ENCODE measurements around the gene ZNF750.

ZNF750 gene

GRCh38 chr17:82805254-82805653 lies 34.6 kb downstream of the ZNF750 start:
- Histone ChIP-seq H3K27me3 (ENCODE audit: low read length) (no peaks in the 10 kb centered on the region), H3K9ac (ENCODE audit: low read length) (no peak overlapping the region), H3K4me3 (ENCODE audit: insufficient read depth, low read length, poor library complexity, severe bottlenecking) (no peak overlapping the region), H3F3A (ENCODE audit: insufficient read depth) (no peaks in the 10 kb centered on the region), H3K27ac (ENCODE audit: low read depth, low read length) (no peak overlapping the region), H3K4me2 (ENCODE audit: low read depth, low read length, poor library complexity, severe bottlenecking) (no peak overlapping the region), H3K9me3 (ENCODE audit: insufficient read depth, low read length) (no peaks in the 10 kb centered on the region), H3K9me2 (replicated peaks; ENCODE audit: insufficient read depth, low read length) (no peaks in the 10 kb centered on the region), H4K20me1 (ENCODE audit: low read depth, low read length) (no peaks in the 10 kb centered on the region), H2AFZ (ENCODE audit: low read depth, low read length, severe bottlenecking) (no peak overlapping the region), H3K36me3 (ENCODE audit: low read length) (no peaks in the 10 kb centered on the region), H3K79me2 (ENCODE audit: insufficient read depth, low read length) (no peaks in the 10 kb centered on the region)
- no peak for TF ChIP-seq CTCF (IDR thresholded peaks at IDR 0.05; ENCODE audit: insufficient read depth, low read length, poor library complexity, severe bottlenecking)
- TF ChIP-seq EZH2phosphoT487 (conservative IDR thresholded peaks at IDR 0.05; ENCODE audit: low read length) = no peak

GRCh38 chr17:82804442-82805191 lies 35.2 kb downstream of the ZNF750 start:
- H3F3A ChIP-seq (ENCODE audit: insufficient read depth) = no peaks in the 10 kb centered on the region
- H4K20me1 ChIP-seq (ENCODE audit: low read depth, low read length) = no peaks in the 10 kb centered on the region
- no peak overlapping the region for H3K27ac ChIP-seq (ENCODE audit: low read depth, low read length)
- no peak overlapping the region for H2AFZ ChIP-seq (ENCODE audit: low read depth, low read length, severe bottlenecking)
- H3K27me3 ChIP-seq (ENCODE audit: low read length) = no peaks in the 10 kb centered on the region
- no peak overlapping the region for H3K4me3 ChIP-seq (ENCODE audit: insufficient read depth, low read length, poor library complexity, severe bottlenecking)
- no peaks in the 10 kb centered on the region for H3K9me2 ChIP-seq (replicated peaks; ENCODE audit: insufficient read depth, low read length)
- H3K36me3 ChIP-seq (ENCODE audit: low read length) = no peaks in the 10 kb centered on the region
- no peaks in the 10 kb centered on the region for H3K9me3 ChIP-seq (ENCODE audit: insufficient read depth, low read length)
- H3K79me2 ChIP-seq (ENCODE audit: insufficient read depth, low read length) = no peaks in the 10 kb centered on the region
- no peak overlapping the region for H3K9ac ChIP-seq (ENCODE audit: low read length)
- H3K4me2 ChIP-seq (ENCODE audit: low read depth, low read length, poor library complexity, severe bottlenecking) = no peak overlapping the region
- no peak for TF ChIP-seq CTCF (IDR thresholded peaks at IDR 0.05; ENCODE audit: insufficient read depth, low read length, poor library complexity, severe bottlenecking)
- no peak for TF ChIP-seq EZH2phosphoT487 (conservative IDR thresholded peaks at IDR 0.05; ENCODE audit: low read length)

GRCh38 chr17:82803606-82804005 lies 36.2 kb downstream of the ZNF750 start:
- Histone ChIP-seq H4K20me1 (ENCODE audit: low read depth, low read length) (no peaks in the 10 kb centered on the region), H3K27ac (ENCODE audit: low read depth, low read length) (no peak overlapping the region), H3K36me3 (ENCODE audit: low read length) (no peaks in the 10 kb centered on the region)

More at GRCh38 chr17:82803606-82804005, 36.2 kb downstream of the ZNF750 start:
- Histone ChIP-seq H3K4me2 (ENCODE audit: low read depth, low read length, poor library complexity, severe bottlenecking) (no peak overlapping the region), H3F3A (ENCODE audit: insufficient read depth) (no peaks in the 10 kb centered on the region), H3K79me2 (ENCODE audit: insufficient read depth, low read length) (no peaks in the 10 kb centered on the region), H3K9me3 (ENCODE audit: insufficient read depth, low read length) (no peaks in the 10 kb centered on the region), H3K9me2 (replicated peaks; ENCODE audit: insufficient read depth, low read length) (no peaks in the 10 kb centered on the region), H3K9ac (ENCODE audit: low read length) (no peak overlapping the region), H2AFZ (ENCODE audit: low read depth, low read length, severe bottlenecking) (no peak overlapping the region), H3K4me3 (ENCODE audit: insufficient read depth, low read length, poor library complexity, severe bottlenecking) (no peak overlapping the region), H3K27me3 (ENCODE audit: low read length) (no peaks in the 10 kb centered on the region)
- TF ChIP-seq EZH2phosphoT487 (conservative IDR thresholded peaks at IDR 0.05; ENCODE audit: low read length) (no peak), CTCF (IDR thresholded peaks at IDR 0.05; ENCODE audit: insufficient read depth, low read length, poor library complexity, severe bottlenecking) (no peak)

Measured in SU-DHL-6 (cell line).